Neural crest cell (in vitro differentiated cells): ENCODE results near the gene ITGB3. TPM values are rescaled to one million over a fixed set of nuclear protein-coding genes. Genes with fewer than 3 reads are reported as not detected.

Source experiments
- DNase-seq: peaks from one replicate; pipeline ENCODE4 v3.0.0; 2021; ENCODE audit warnings: low read depth, mixed read lengths, low spot score
- H3K27ac Mint-ChIP-seq: one replicate; pipeline ENCODE4 v1.8.0; 2021; ENCODE audit warnings: mild to moderate bottlenecking, mixed read lengths; ENCODE audit not compliant: unreplicated experiment
- H3K27me3 Mint-ChIP-seq: 2 replicates; pipeline ENCODE4 v1.8.0; 2021; ENCODE audit warnings: low read depth, mild to moderate bottlenecking, mixed read lengths
- H3K36me3 Mint-ChIP-seq: 2 replicates; pipeline ENCODE4 v1.8.0; 2021; ENCODE audit warnings: low read depth, mild to moderate bottlenecking, mixed read lengths
- H3K4me1 Mint-ChIP-seq: 2 replicates; pipeline ENCODE4 v1.8.0; 2021; ENCODE audit warnings: mixed read lengths
- H3K4me3 Mint-ChIP-seq: one replicate; pipeline ENCODE4 v1.8.0; 2021; ENCODE audit warnings: mild to moderate bottlenecking, mixed read lengths
- H3K9me3 Mint-ChIP-seq: 2 replicates; pipeline ENCODE4 v1.8.0; 2021; ENCODE audit warnings: mixed read lengths
- CTCF ChIP-seq: fragments of 200-600 bp; sonication (generic); conservative IDR thresholded peaks from 2 replicates; pipeline ENCODE4 v1.5.0; 2021; ENCODE audit warnings: antibody characterized with exemption, mild to moderate bottlenecking
- total RNA-seq: library from RNA; stranded (reverse); gene quantifications from 2 replicates; pipeline ENCODE4 v1.2.1, GENCODE V29; 2021

Gene ITGB3
- total RNA-seq, 1 donor from 2014 or later, result 0.09 TPM

DNA sequence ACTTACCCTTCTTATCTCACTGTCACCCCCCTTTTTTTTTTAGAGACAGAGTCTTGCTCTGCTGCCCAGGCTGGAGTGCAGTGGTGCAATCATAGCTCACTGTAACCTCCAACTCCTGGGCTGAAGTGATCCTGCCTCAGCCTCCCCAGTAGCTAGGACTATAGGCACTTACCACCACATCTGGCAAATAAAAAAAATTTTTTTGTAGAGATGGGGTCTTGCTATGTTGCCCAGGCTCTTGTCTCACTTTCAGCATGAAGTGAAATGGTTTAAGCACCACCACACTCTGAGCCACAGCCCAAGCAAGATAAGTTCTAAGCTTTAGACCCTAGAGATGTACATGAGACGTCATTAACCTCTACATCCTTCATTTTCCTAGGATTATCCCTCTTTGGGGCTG is 35.7 kb downstream of the ITGB3 start:
- H3K36me3 Mint-ChIP-seq, result no peaks in the 10 kb centered on the region
- TF ChIP-seq CTCF, result no peak
- H3K4me1 Mint-ChIP-seq, result peaks cover 4% of the 10 kb centered on the region
- H3K27ac Mint-ChIP-seq, result no peak overlapping the region
- peaks cover 5% of the 10 kb centered on the region for H3K27me3 Mint-ChIP-seq
- H3K9me3 Mint-ChIP-seq, result peaks cover 2% of the 10 kb centered on the region
- H3K4me3 Mint-ChIP-seq, result no peak overlapping the region
- DNase-seq, result no peak

DNA sequence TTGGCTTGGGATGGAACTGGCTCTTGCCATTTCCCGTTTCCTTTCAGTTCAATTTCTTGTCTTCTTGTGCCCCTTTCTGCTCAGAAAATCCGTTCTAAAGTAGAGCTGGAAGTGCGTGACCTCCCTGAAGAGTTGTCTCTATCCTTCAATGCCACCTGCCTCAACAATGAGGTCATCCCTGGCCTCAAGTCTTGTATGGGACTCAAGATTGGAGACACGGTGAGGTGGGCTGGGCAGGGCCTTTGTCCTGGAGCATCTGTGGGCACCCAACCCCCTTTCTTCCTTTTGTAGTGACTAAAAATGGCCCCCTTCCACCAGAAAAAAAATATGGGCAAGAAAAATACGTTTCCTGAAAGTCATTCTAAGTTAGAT is 37.2 kb downstream of the ITGB3 start:
- TF ChIP-seq CTCF, result no peak
- no peak overlapping the region for H3K27ac Mint-ChIP-seq
- no peak for DNase-seq
- H3K4me1 Mint-ChIP-seq, result peaks cover 18% of the 10 kb centered on the region
- no peak overlapping the region for H3K4me3 Mint-ChIP-seq
- peaks cover 2% of the 10 kb centered on the region for H3K9me3 Mint-ChIP-seq
- H3K36me3 Mint-ChIP-seq, result no peaks in the 10 kb centered on the region
- H3K27me3 Mint-ChIP-seq, result peaks cover 5% of the 10 kb centered on the region

GRCh38 chr17:47291242-47291873 is 37.7 kb downstream of the ITGB3 start:
- Mint-ChIP-seq H3K4me3 (no peak overlapping the region), H3K36me3 (no peaks in the 10 kb centered on the region), H3K27ac (no peak overlapping the region), H3K27me3 (peaks cover 5% of the 10 kb centered on the region), H3K4me1 (peaks cover 23% of the 10 kb centered on the region), H3K9me3 (peaks cover 2% of the 10 kb centered on the region)
- no peak for TF ChIP-seq CTCF
- no peak for DNase-seq

GRCh38 chr17:47292206-47292605 is 38.6 kb downstream of the ITGB3 start:
- no peaks in the 10 kb centered on the region for H3K36me3 Mint-ChIP-seq
- peaks cover 5% of the 10 kb centered on the region for H3K27me3 Mint-ChIP-seq
- no peak for DNase-seq
- H3K9me3 Mint-ChIP-seq, result peaks cover 2% of the 10 kb centered on the region
- peaks cover 32% of the 10 kb centered on the region for H3K4me1 Mint-ChIP-seq
- no peak overlapping the region for H3K27ac Mint-ChIP-seq
- no peak overlapping the region for H3K4me3 Mint-ChIP-seq
- no peak for TF ChIP-seq CTCF

- no peak for TF ChIP-seq CTCF
- DNase-seq, result peak; percentile 45
- Mint-ChIP-seq H3K9me3 (peaks cover 2% of the 10 kb centered on the region), H3K4me1 (peaks cover 37% of the 10 kb centered on the region), H3K27me3 (peaks cover 10% of the 10 kb centered on the region), H3K36me3 (no peaks in the 10 kb centered on the region), H3K27ac (peak overlapping the region; percentile 85), H3K4me3 (no peak overlapping the region)
Measured at GRCh38 chr17:47295037-47295873, 41.6 kb downstream of the ITGB3 start.
